K562 (cell line): ENCODE data around the gene MAST1. TPM values are rescaled to one million over a fixed set of nuclear protein-coding genes. Genes with fewer than 3 reads are reported as not detected.

ENCODE experiments used
- CBX5 ChIP-seq: IDR thresholded peaks from 2 replicates; pipeline ENCODE4 v1.6.1; 2014; ENCODE audit warnings: low read depth, borderline replicate concordance
- FIP1L1 ChIP-seq: fragments of 200-400 bp; formaldehyde crosslinking; IDR thresholded peaks from 2 replicates; pipeline ENCODE4 v1.6.1; 2018; ENCODE audit warnings: mild to moderate bottlenecking, low read depth, low read length; ENCODE audit not compliant: poor library complexity, severe bottlenecking
- POLR2G ChIP-seq: fragments of 200-400 bp; formaldehyde crosslinking; IDR thresholded peaks from 2 replicates; pipeline ENCODE4 v1.6.1; 2017; ENCODE audit warnings: low read depth, mild to moderate bottlenecking, antibody characterized with exemption, low read length, moderate library complexity
- RBM14 ChIP-seq: fragments of 200-400 bp; formaldehyde crosslinking; IDR thresholded peaks from 2 replicates; pipeline ENCODE4 v1.6.1; 2018; ENCODE audit warnings: low read depth, mild to moderate bottlenecking, low read length, moderate library complexity, borderline replicate concordance; ENCODE audit not compliant: insufficient read depth
- SIN3B ChIP-seq: fragments of 450-650 bp; IDR thresholded peaks from 2 replicates; pipeline ENCODE4 v1.6.1; 2017; ENCODE audit warnings: low read depth, mild to moderate bottlenecking, moderate library complexity
- TRIM24 ChIP-seq, 2 experiments: fragments of 450-650 bp; IDR thresholded peaks; 2 replicates each; pipeline ENCODE4 v1.6.1; 2016
- ZNF384 ChIP-seq: IDR thresholded peaks from 2 replicates; pipeline ENCODE4 v1.6.1; 2012; ENCODE audit warnings: low read depth, low read length, improper control_type of control experiment
- ZZZ3 ChIP-seq: fragments of 450-650 bp; IDR thresholded peaks from 2 replicates; pipeline ENCODE4 v1.6.1; 2016; ENCODE audit warnings: antibody characterized with exemption, mild to moderate bottlenecking, moderate library complexity
- polyA plus RNA-seq, 8 experiments: library from polyadenylated mRNA; depleted of rRNA in 4 of 8; stranded (reverse) in 5 of 8; unstranded in 3 of 8; fragments of >200 nt; fragmentation: Nextera tagmentation in 2 of 8; fragmentation: Illumina TruSeq in 1 of 8; extraction: Ambion mirVana in 2 of 8; extraction: Trizol in 1 of 8; gene quantifications; 2 replicates each; pipeline versions ENCODE4 v1.2.1 to v1.2.3, GENCODE V29; 2011 to 2014; ENCODE audit warnings: inconsistent platforms in 1 of 8, missing spikeins in 1 of 8
- total RNA-seq, 7 experiments: library from RNA; depleted of rRNA in 6 of 7; stranded (reverse); fragments of >200 nt in 6 of 7; fragmentation: Illumina TruSeq in 2 of 7; extraction: Trizol in 2 of 7; gene quantifications; 2 replicates each; pipeline versions ENCODE4 v1.2.1 to v1.2.3, GENCODE V29; 2011 to 2021; ENCODE audit warnings: low replicate concordance in 1 of 7
- TF ChIP-seq, protein P1 (sequence below): fragments of 450-650 bp; formaldehyde crosslinking; IDR thresholded peaks from 2 replicates; pipeline ENCODE4 v1.4.0; 2020; ENCODE audit warnings: mild to moderate bottlenecking, mixed read lengths
- TF ChIP-seq, protein P2 (sequence below), 2 experiments: fragments of 450-650 bp; IDR thresholded peaks; 2 replicates each; pipeline ENCODE4 v1.6.1; 2018; ENCODE audit warnings: mild to moderate bottlenecking in 2 of 2, low read depth in 1 of 2; ENCODE audit not compliant: partially characterized antibody in 2 of 2

MAST1 gene
- total and polyA plus RNA-seq, 9 of the 15 experiments (the other 6 are each of a cell fraction or from before 2014, with no cell fraction given): 0.48 to 10.3 (median 3.9) TPM

DNA sequence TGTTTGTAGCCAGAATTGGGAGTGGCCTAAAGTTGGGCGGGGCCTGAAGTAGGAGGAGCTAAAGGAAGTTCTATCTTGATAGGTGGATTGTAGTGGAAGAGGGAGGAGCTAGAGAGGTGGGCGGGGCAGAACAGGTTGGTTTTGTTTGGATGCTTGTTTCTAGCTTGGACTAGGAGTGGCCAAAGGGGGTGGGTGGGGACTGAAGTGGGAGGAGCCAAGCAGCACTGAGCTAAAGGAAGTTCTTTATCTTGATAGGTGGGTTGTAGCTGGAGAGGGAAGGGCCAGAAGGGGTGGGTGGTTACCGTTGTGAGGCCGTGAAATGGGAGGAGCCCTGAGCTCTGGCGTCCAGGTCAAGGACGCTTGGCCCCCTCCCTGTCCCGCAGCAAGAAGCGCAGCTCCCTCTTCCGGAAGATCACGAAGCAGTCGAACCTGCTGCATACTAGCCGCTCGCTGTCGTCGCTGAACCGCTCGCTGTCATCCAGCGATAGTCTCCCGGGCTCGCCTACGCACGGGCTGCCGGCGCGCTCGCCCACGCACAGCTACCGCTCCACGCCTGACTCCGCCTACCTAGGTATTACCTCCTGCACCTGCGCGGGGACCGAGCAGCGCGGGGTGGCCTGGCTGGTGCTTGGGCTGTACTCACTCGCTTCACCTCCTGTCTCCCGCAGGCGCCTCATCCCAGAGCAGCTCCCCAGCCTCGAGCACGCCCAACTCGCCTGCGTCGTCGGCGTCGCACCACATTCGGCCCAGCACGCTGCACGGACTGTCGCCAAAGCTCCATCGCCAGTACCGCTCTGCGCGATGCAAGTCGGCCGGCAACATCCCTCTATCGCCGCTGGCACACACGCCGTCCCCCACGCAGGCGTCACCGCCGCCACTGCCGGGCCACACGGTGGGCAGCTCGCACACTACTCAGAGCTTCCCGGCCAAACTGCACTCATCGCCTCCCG lies 34.9 kb downstream of the MAST1 start (continued):
- TF ChIP-seq TRIM24 (IDR thresholded peaks at IDR 0.05) (0 out of 4 replicates have a peak, but pooled peaks of 1 of the 2 experiments have one; percentile 9), CBX5 (peak; percentile 27; the same call in 1 of the 2 replicates), RBM14 (0 out of 2 replicates have a peak, but pooled peaks have one; percentile 56), FIP1L1 (peak; percentile 26), ZNF384 (0 out of 2 replicates have a peak, but pooled peaks have one; percentile 21), POLR2G (peak; percentile 69), ZZZ3 (no peak), SIN3B (no peak)
- TF ChIP-seq, protein P1, sequence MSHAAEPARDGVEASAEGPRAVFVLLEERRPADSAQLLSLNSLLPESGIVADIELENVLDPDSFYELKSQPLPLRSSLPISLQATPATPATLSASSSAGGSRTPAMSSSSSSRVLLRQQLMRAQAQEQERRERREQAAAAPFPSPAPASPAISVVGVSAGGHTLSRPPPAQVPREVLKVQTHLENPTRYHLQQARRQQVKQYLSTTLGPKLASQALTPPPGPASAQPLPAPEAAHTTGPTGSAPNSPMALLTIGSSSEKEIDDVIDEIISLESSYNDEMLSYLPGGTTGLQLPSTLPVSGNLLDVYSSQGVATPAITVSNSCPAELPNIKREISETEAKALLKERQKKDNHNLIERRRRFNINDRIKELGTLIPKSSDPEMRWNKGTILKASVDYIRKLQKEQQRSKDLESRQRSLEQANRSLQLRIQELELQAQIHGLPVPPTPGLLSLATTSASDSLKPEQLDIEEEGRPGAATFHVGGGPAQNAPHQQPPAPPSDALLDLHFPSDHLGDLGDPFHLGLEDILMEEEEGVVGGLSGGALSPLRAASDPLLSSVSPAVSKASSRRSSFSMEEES (CRISPR knock-in tag): no peak
- TF ChIP-seq, protein P2, sequence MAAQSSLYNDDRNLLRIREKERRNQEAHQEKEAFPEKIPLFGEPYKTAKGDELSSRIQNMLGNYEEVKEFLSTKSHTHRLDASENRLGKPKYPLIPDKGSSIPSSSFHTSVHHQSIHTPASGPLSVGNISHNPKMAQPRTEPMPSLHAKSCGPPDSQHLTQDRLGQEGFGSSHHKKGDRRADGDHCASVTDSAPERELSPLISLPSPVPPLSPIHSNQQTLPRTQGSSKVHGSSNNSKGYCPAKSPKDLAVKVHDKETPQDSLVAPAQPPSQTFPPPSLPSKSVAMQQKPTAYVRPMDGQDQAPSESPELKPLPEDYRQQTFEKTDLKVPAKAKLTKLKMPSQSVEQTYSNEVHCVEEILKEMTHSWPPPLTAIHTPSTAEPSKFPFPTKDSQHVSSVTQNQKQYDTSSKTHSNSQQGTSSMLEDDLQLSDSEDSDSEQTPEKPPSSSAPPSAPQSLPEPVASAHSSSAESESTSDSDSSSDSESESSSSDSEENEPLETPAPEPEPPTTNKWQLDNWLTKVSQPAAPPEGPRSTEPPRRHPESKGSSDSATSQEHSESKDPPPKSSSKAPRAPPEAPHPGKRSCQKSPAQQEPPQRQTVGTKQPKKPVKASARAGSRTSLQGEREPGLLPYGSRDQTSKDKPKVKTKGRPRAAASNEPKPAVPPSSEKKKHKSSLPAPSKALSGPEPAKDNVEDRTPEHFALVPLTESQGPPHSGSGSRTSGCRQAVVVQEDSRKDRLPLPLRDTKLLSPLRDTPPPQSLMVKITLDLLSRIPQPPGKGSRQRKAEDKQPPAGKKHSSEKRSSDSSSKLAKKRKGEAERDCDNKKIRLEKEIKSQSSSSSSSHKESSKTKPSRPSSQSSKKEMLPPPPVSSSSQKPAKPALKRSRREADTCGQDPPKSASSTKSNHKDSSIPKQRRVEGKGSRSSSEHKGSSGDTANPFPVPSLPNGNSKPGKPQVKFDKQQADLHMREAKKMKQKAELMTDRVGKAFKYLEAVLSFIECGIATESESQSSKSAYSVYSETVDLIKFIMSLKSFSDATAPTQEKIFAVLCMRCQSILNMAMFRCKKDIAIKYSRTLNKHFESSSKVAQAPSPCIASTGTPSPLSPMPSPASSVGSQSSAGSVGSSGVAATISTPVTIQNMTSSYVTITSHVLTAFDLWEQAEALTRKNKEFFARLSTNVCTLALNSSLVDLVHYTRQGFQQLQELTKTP (IDR thresholded peaks at IDR 0.05; ENCODE audit: low read depth in 1 of 2, partially characterized antibody in 2 of 2): no peak
